MM.1S (cell line): ENCODE measurements around the gene RASGRP4.

ENCODE experiments used
- DNase-seq: peaks from one replicate; pipeline ENCODE4 v3.0.0-alpha.2; 2015
- H2AFZ ChIP-seq: fragments of 300-600 bp; sonication (generic); 2 replicates; pipeline ENCODE4 v1.6.0; 2016; ENCODE audit warnings: antibody characterized with exemption, low read length
- H3F3A ChIP-seq: fragments of 300-600 bp; sonication (generic); 2 replicates; pipeline ENCODE4 v1.6.1; 2016; ENCODE audit warnings: mild to moderate bottlenecking, antibody characterized with exemption, low read length, moderate library complexity, mixed read lengths; ENCODE audit not compliant: insufficient read depth
- H3K27ac ChIP-seq: fragments of 300-600 bp; sonication (generic); 2 replicates; pipeline ENCODE4 v1.5.1; 2016; ENCODE audit warnings: mild to moderate bottlenecking, low read length
- H3K27me3 ChIP-seq: fragments of 300-600 bp; sonication (generic); replicated peaks from 2 replicates; pipeline ENCODE4 v1.6.0; 2016; ENCODE audit warnings: low read length; ENCODE audit not compliant: insufficient read depth
- H3K36me3 ChIP-seq: fragments of 300-600 bp; sonication (generic); replicated peaks from 2 replicates; pipeline ENCODE4 v1.6.1; 2016; ENCODE audit warnings: mild to moderate bottlenecking, low read length, mixed read lengths; ENCODE audit not compliant: insufficient read depth
- H3K4me1 ChIP-seq: fragments of 300-600 bp; sonication (generic); 2 replicates; pipeline ENCODE4 v1.6.1; 2016; ENCODE audit warnings: low read length, mixed read lengths
- H3K4me2 ChIP-seq: fragments of 300-600 bp; sonication (generic); 2 replicates; pipeline ENCODE4 v1.6.0; 2016; ENCODE audit warnings: low read depth, low read length
- H3K4me3 ChIP-seq: fragments of 300-600 bp; sonication (generic); 2 replicates; pipeline ENCODE4 v1.5.1; 2016; ENCODE audit warnings: low read length, mixed read lengths
- H3K79me2 ChIP-seq: fragments of 300-600 bp; sonication (generic); 2 replicates; pipeline ENCODE4 v1.6.1; 2016; ENCODE audit warnings: mixed run types, low read length, mixed read lengths
- H3K9ac ChIP-seq: fragments of 300-600 bp; sonication (generic); 2 replicates; pipeline ENCODE4 v1.6.1; 2016; ENCODE audit warnings: low read length, mixed read lengths
- H3K9me2 ChIP-seq: fragments of 300-600 bp; sonication (generic); replicated peaks from 2 replicates; pipeline ENCODE4 v1.6.1; 2016; ENCODE audit warnings: mild to moderate bottlenecking, low read length, mixed read lengths; ENCODE audit not compliant: insufficient read depth
- H3K9me3 ChIP-seq: fragments of 300-600 bp; sonication (generic); replicated peaks from 2 replicates; pipeline ENCODE4 v1.6.1; 2016; ENCODE audit warnings: mild to moderate bottlenecking, low read length, mixed read lengths; ENCODE audit not compliant: insufficient read depth
- H4K20me1 ChIP-seq: fragments of 300-600 bp; sonication (generic); 2 replicates; pipeline ENCODE4 v1.6.1; 2016; ENCODE audit warnings: mild to moderate bottlenecking, low read length, moderate library complexity, mixed read lengths; ENCODE audit not compliant: insufficient read depth
- CTCF ChIP-seq: fragments of 300-600 bp; sonication (generic); IDR thresholded peaks from 2 replicates; pipeline ENCODE4 v1.5.1; 2016; ENCODE audit warnings: antibody characterized with exemption, low read length, mixed read lengths
- EZH2 ChIP-seq: fragments of 300-600 bp; sonication (generic); optimal IDR thresholded peaks from 2 replicates; pipeline ENCODE3; 2017; ENCODE audit warnings: low read depth, mild to moderate bottlenecking, antibody characterized with exemption, low read length, mixed read lengths
- EZH2phosphoT487 ChIP-seq: fragments of 300-600 bp; sonication (generic); IDR thresholded peaks from 2 replicates; pipeline ENCODE4 v1.6.1; 2018; ENCODE audit warnings: antibody characterized with exemption, low read length

Gene RASGRP4

DNA sequence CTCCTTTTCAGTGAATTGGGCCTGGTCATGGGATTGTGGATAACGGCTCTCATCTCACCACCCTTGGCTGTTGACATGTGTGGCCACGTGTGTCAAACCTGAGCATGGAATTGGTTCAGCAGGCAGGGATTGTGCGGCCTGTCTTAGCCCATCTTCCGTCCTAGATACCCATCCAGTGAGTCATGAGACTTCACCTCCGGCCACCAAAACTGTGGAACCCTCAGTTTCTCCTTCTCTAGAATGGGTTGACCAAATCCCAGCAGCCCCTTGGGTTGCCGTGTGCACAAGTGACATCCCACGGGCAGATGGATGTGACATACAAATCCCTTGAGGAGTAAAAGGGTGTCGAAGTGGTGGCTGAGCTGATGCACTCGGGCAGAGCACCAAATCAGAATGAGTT is 44.9 kb downstream of the RASGRP4 start:
- no peak for DNase-seq
- TF ChIP-seq CTCF = no peak
- TF ChIP-seq EZH2phosphoT487 = no peak
- no peak for TF ChIP-seq EZH2
- Histone ChIP-seq H3K9me3 (no peaks in the 10 kb centered on the region), H3K9ac (no peak overlapping the region), H3F3A (no peaks in the 10 kb centered on the region), H3K27me3 (no peaks in the 10 kb centered on the region), H3K79me2 (peaks cover 26% of the 10 kb centered on the region), H3K36me3 (peaks cover 4% of the 10 kb centered on the region; the same call in 1 of the 2 replicates), H3K4me1 (no peaks in the 10 kb centered on the region), H2AFZ (no peak overlapping the region), H3K4me3 (no peak overlapping the region), H4K20me1 (no peaks in the 10 kb centered on the region), H3K27ac (no peak overlapping the region), H3K9me2 (no peaks in the 10 kb centered on the region), H3K4me2 (no peak overlapping the region)

DNA sequence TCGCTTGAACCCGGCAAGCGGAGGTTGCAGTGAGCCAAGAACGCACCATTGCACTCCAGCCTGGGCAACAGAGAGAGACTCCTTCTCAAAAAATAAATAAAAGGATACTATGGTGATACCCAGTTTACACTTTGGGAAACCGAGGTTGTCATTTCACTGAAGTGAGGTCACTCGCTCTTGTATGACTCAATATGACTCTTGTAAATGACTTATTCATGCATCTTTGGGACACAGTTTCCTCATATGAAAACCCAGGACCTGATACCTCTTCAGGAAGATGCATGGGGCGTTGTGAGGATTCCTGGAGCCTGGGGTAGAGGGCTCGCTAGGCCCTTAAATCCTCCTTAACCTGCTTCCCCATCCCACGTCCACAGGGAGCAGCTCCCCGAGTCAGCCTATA is 47.2 kb downstream of the RASGRP4 start:
- Histone ChIP-seq H3K27me3 (no peaks in the 10 kb centered on the region), H3F3A (no peaks in the 10 kb centered on the region), H3K4me3 (no peak overlapping the region), H2AFZ (no peak overlapping the region), H3K4me2 (no peak overlapping the region), H3K4me1 (0 out of 2 replicates have a peak, but pooled peaks cover 3% of the 10 kb centered on the region), H3K27ac (no peak overlapping the region), H4K20me1 (no peaks in the 10 kb centered on the region), H3K9me2 (no peaks in the 10 kb centered on the region), H3K9me3 (no peaks in the 10 kb centered on the region), H3K36me3 (peaks cover 4% of the 10 kb centered on the region; the same call in 1 of the 2 replicates), H3K79me2 (peaks cover 41% of the 10 kb centered on the region), H3K9ac (no peak overlapping the region)
- TF ChIP-seq EZH2 (no peak), CTCF (no peak), EZH2phosphoT487 (no peak)
- DNase-seq = no peak

DNA sequence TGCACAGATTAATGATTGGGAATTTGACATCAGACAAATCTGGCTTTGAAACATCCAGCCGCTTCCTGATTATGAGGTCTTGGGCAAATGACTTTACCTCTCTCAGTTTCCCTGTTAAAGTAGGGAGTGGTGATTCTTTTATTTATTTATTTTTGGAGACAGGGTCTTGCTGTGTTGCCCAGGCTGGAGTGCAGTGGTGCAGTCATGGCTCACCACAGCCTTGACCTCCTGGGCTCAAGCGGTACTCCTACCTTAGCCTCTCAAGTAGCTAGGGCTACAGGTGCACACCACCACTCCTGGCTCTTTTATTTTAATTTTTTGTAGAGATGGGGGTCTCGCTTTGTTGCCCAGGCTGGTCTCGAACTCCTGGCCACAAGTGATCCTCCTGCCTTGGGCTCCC is 49.0 kb downstream of the RASGRP4 start:
- Histone ChIP-seq H3K4me1 (0 out of 2 replicates have a peak, but pooled peaks cover 3% of the 10 kb centered on the region), H3F3A (no peaks in the 10 kb centered on the region), H3K27ac (no peak overlapping the region), H3K4me3 (no peak overlapping the region), H3K9me2 (no peaks in the 10 kb centered on the region), H4K20me1 (no peaks in the 10 kb centered on the region), H3K4me2 (no peak overlapping the region), H2AFZ (no peak overlapping the region), H3K27me3 (no peaks in the 10 kb centered on the region), H3K9me3 (no peaks in the 10 kb centered on the region), H3K9ac (no peak overlapping the region), H3K36me3 (peaks cover 3% of the 10 kb centered on the region; the same call in 1 of the 2 replicates), H3K79me2 (peaks cover 41% of the 10 kb centered on the region)
- TF ChIP-seq EZH2 = no peak
- TF ChIP-seq CTCF = no peak
- no peak for TF ChIP-seq EZH2phosphoT487
- DNase-seq = no peak
